Common myeloid progenitor, CD34-positive (primary cell): ENCODE measurements around the gene SORL1.
A peak's percentile ranks its signal among the peaks of the same experiment; 100 is the strongest.
"Not testable (repeated sequence)": the region's sequence is repeated elsewhere in the genome, so short reads cannot be mapped to it uniquely, and the experiment has no call there.

Source experiments
- CTCF ChIA-PET: fragments of 350-600 bp; sonication (Branson Sonifier 250); formaldehyde crosslinking; loops from one replicate; lab custom pipeline; 2021; ENCODE audit warnings: antibody characterized with exemption; lab: Charles Lee
- POLR2A ChIA-PET: fragments of 350-600 bp; sonication (Branson Sonifier 250); formaldehyde crosslinking; loops from one replicate; lab custom pipeline; 2021; ENCODE audit warnings: antibody characterized with exemption; lab: Charles Lee
- DNase-seq, 3 donors: peaks; one replicate each; pipeline versions ENCODE4 v3.0.0 to v3.0.0-alpha.2; 2013
- H3K27ac ChIP-seq, 2 experiments: 1 replicate in 1 of 2; 2 replicates in 1 of 2; pipeline ENCODE4 v1.7.0; 2013; ENCODE audit warnings: inconsistent platforms in 2 of 2, low read length in 2 of 2, mild to moderate bottlenecking in 2 of 2, low read depth in 1 of 2, moderate library complexity in 1 of 2; ENCODE audit not compliant: severe bottlenecking in 2 of 2, insufficient read depth in 1 of 2, poor library complexity in 1 of 2
- H3K27me3 ChIP-seq, 5 experiments: replicated peaks in 2 of 5; 1 replicate in 3 of 5; 2 replicates in 2 of 5; pipeline versions ENCODE4 v1.6.1 to v1.7.0; 2013; ENCODE audit warnings: low read length in 4 of 5, mild to moderate bottlenecking in 2 of 5, moderate library complexity in 2 of 5, inconsistent platforms in 1 of 5; ENCODE audit not compliant: insufficient read depth in 5 of 5, control insufficient read depth in 4 of 5
- H3K36me3 ChIP-seq, 4 experiments: 1 replicate in 2 of 4; 2 replicates in 2 of 4; pipeline versions ENCODE4 v1.6.1 to v1.7.0; 2013; ENCODE audit warnings: low read length in 3 of 4, control low read depth in 1 of 4, mild to moderate bottlenecking in 1 of 4; ENCODE audit not compliant: control insufficient read depth in 4 of 4, insufficient read depth in 4 of 4
- H3K4me1 ChIP-seq, 4 experiments: 1 replicate in 3 of 4; 2 replicates in 1 of 4; pipeline versions ENCODE4 v1.6.1 to v1.7.1; 2013; ENCODE audit warnings: low read length in 3 of 4, mild to moderate bottlenecking in 3 of 4, control low read depth in 1 of 4, inconsistent platforms in 1 of 4, moderate library complexity in 1 of 4; ENCODE audit not compliant: control insufficient read depth in 4 of 4, insufficient read depth in 4 of 4; ENCODE audit errors: control extremely low read depth in 1 of 4
- H3K4me3 ChIP-seq, 7 experiments: 1 replicate in 4 of 7; 2 replicates in 3 of 7; pipeline versions ENCODE4 v1.5.1 to v1.7.0; 2013; ENCODE audit warnings: mild to moderate bottlenecking in 7 of 7, low read length in 6 of 7, moderate library complexity in 6 of 7, inconsistent platforms in 2 of 7, low read depth in 2 of 7, control low read depth in 1 of 7; ENCODE audit not compliant: insufficient read depth in 4 of 7, control insufficient read depth in 1 of 7; ENCODE audit errors: extremely low read depth in 1 of 7
- H3K9me3 ChIP-seq, 5 experiments: 1 replicate in 4 of 5; 2 replicates in 1 of 5; pipeline versions ENCODE4 v1.6.1 to v1.7.1; 2013; ENCODE audit warnings: low read length in 4 of 5, mild to moderate bottlenecking in 2 of 5, inconsistent platforms in 1 of 5, low read depth in 1 of 5, moderate library complexity in 1 of 5; ENCODE audit not compliant: control insufficient read depth in 4 of 5, insufficient read depth in 2 of 5; ENCODE audit errors: control extremely low read depth in 1 of 5
- WGBS: methylation state at CpG from one replicate; pipeline ENCODE4 v1.1.5; 2013; ENCODE audit not compliant: insufficient coverage; 5-methylcytosine and 5-hydroxymethylcytosine counted together

The SORL1 gene

DNA sequence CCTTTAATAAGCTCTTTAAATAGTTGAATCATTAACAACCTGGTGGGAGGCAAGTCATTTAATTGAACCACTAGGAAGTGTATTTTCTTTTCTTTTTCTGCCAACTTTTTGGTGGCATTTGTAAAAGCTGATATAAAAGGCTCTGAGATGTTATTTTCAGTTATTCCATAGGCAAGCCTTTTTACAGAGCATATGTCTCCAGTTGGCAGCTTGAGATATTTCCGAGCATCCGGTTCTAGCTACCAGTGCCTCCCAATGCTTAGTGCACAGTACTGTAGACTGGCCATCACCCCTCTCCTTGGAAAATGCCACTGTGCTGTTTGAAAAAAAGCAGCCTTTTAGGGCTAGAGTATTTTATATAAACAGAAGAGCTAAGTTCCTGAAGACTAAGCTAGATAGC lies 179.3 kb downstream of the SORL1 start:
- 100% methylated on average over 2 of the region's 2 CpGs for WGBS
- H3K27ac ChIP-seq = no peak overlapping the region
- no peaks in the 10 kb centered on the region for H3K4me1 ChIP-seq
- no peak overlapping the region for H3K4me3 ChIP-seq
- H3K9me3 ChIP-seq = no peaks in the 10 kb centered on the region
- H3K36me3 ChIP-seq = peaks cover 4 to 73% (median 49%) of the 10 kb centered on the region in 4 experiments
- ChIA-PET CTCF (interaction anchor here (1.0 to 2.5 kb wide), 3 partner anchors 13 to 23 kb away, joined by 4 to 11 read pairs (median 4); no protein-coding TSS in a partner anchor), POLR2A (no interaction called here)
- no peaks in the 10 kb centered on the region for H3K27me3 ChIP-seq
- no peak for DNase-seq

DNA sequence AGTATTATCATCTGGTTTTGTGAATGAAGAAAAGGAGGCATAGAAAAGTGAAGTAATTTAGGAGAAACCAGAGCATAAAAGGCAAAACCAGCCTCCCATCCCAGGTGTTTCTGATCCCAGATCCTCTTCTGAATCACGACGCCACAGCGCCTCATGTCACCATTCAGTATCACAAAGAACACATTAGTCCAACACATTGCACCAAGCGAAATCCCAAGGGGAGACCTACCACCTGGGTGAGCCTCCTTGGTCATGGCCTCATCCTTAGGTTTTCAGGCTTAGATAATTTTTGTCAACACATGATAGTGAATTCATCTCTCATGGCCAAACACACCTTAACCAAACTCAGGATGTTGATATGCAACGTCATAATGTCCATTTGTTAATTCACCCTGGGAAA lies 182.2 kb downstream of the SORL1 start:
- Histone ChIP-seq H3K27me3 (no peaks in the 10 kb centered on the region), H3K4me3 (no peak overlapping the region), H3K9me3 (no peaks in the 10 kb centered on the region), H3K36me3 (peaks cover 0 to 45% (median 30%) of the 10 kb centered on the region in 4 experiments), H3K27ac (no peak overlapping the region), H3K4me1 (no peaks in the 10 kb centered on the region)
- POLR2A ChIA-PET = no interaction called here
- CTCF ChIA-PET = interaction anchor here (1.4 kb wide), 1 partner anchor 21 kb away, joined by 4 read pairs; no protein-coding TSS in a partner anchor
- 100% methylated on average over 1 of the region's 5 CpGs for WGBS
- no peak for DNase-seq

GRCh38 chr11:121634889-121635288 lies 182.8 kb downstream of the SORL1 start:
- H3K9me3 ChIP-seq = no peaks in the 10 kb centered on the region
- H3K27ac ChIP-seq = no peak overlapping the region
- no peaks in the 10 kb centered on the region for H3K4me1 ChIP-seq
- WGBS = 98% methylated on average over 5 of the region's 7 CpGs
- no peaks in the 10 kb centered on the region for H3K27me3 ChIP-seq
- H3K4me3 ChIP-seq = no peak overlapping the region
- CTCF ChIA-PET = no interaction called here
- POLR2A ChIA-PET = no interaction called here
- DNase-seq = no peak
- H3K36me3 ChIP-seq = peaks cover 0 to 40% (median 26%) of the 10 kb centered on the region in 4 experiments

DNA sequence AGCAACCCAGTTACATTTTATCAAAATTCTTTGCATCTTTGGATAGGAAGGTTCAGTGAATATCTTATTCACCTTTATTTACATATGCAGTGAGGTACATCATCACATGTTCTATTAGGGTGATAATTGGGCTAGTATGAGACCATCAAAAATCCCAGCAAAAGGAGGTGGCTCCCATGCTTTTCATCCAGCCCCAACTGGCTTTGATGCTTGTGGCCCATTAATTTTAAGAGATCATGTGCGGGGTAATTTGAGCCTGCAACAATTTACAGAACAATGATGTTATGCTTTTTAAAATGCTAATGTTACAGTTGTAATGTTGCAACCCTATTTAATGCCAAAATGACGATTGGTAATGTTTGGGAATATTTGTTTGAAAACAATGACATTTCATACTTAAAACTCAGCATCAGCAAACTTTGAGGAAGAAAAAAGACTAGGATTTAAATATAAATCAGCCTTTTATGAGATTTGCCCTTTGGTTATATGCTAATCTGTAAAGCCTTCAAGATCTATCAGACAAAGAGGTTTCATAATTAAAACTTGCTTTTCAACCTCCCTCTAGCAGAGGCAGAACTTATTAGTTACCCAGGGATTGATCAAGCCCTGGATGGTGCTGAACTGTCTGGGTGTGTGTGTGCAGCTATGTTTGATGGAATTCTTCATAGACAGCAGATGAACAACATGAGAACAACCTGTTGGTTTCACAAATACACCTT lies 184.1 kb downstream of the SORL1 start:
- Histone ChIP-seq H3K36me3 (peaks cover 0 to 28% (median 18%) of the 10 kb centered on the region in 4 experiments), H3K4me3 (no peak overlapping the region), H3K27me3 (no peaks in the 10 kb centered on the region), H3K9me3 (no peaks in the 10 kb centered on the region), H3K27ac (no peak overlapping the region), H3K4me1 (no peaks in the 10 kb centered on the region)
- ChIA-PET POLR2A (no interaction called here), CTCF (no interaction called here)
- DNase-seq = no peak
- no CpG with 5 or more reads among the region's 2 CpGs for WGBS

DNA sequence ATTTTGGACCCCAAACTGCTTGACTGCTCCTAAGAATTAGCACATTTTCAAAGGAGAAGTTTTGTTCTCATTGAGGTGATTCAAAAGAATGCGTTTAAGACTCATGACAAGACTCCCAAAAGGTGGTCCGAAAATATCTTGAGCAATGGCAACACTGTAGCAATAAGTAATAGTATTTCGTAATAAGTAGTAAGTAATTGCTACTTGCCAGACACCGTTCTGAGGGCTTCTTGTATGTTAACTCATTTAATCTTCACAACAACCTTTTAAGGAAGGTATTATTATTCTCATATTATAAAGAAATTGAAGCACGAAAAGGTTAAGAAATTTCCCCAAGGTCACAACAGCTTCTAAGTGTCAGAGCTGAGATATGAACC lies 184.7 kb downstream of the SORL1 start:
- no peak overlapping the region for H3K27ac ChIP-seq
- peaks cover 0 to 22% (median 13%) of the 10 kb centered on the region in 4 experiments for H3K36me3 ChIP-seq
- ChIA-PET CTCF (no interaction called here), POLR2A (no interaction called here)
- no peaks in the 10 kb centered on the region for H3K27me3 ChIP-seq
- WGBS = 100% methylated on average over 1 of the region's 5 CpGs
- no peak overlapping the region for H3K4me3 ChIP-seq
- H3K9me3 ChIP-seq = no peaks in the 10 kb centered on the region
- no peaks in the 10 kb centered on the region for H3K4me1 ChIP-seq
- DNase-seq = no peak

DNA sequence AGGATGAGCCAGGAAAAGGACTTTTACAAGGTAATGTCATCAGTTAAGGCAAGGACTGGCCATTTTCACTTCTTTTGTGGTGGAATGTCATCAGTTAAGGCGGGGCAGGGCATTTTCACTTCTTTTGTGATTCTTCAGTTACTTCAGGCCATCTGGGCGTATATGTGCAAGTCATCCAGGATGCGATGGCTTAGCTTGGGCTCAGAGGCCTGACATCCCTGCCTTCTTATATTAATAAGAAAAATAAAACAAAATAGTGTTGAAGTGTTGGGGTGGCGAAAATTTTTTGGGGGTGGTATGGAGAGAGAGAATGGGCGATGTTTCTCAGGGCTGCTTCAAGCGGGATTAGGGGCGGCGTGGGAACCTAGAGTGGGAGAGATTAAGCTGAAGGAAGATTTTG lies 185.5 kb downstream of the SORL1 start:
- H3K27ac ChIP-seq, H3K9me3 ChIP-seq, CTCF ChIA-PET, POLR2A ChIA-PET, H3K4me3 ChIP-seq, H3K4me1 ChIP-seq, H3K27me3 ChIP-seq: not testable (repeated sequence)
- DNase-seq = peak in 1 of 3 donors; percentile 38
- peaks cover 0 to 14% (median 7%) of the 10 kb centered on the region in 4 experiments for H3K36me3 ChIP-seq
- WGBS = 100% methylated on average over 5 of the region's 8 CpGs

- ChIA-PET POLR2A (no interaction called here), CTCF (interaction anchor here (0.6 to 3.3 kb wide), 4 partner anchors 12 to 959 kb away, joined by 3 to 33 read pairs (median 4); no protein-coding TSS in a partner anchor)
- 92% methylated on average over 8 of the region's 9 CpGs for WGBS
- no peak overlapping the region for H3K27ac ChIP-seq
- H3K9me3 ChIP-seq = no peaks in the 10 kb centered on the region
- H3K4me1 ChIP-seq = no peaks in the 10 kb centered on the region
- H3K27me3 ChIP-seq = no peaks in the 10 kb centered on the region
- DNase-seq = no peak
- H3K4me3 ChIP-seq = no peak overlapping the region
- no peaks in the 10 kb centered on the region for H3K36me3 ChIP-seq
Observed at GRCh38 chr11:121643479-121644186, 191.5 kb downstream of the SORL1 start.
